Lower leg skin (tissue), 3 donors: Measurements from ENCODE around the gene ZFYVE28.

Experiments
- POLR2A ChIP-seq, 2 donors: fragments of 450-650 bp; IDR thresholded peaks; one replicate each; pipeline ENCODE4 v1.6.1; 2016 to 2017; ENCODE audit warnings: antibody characterized with exemption in 2 of 2, mild to moderate bottlenecking in 1 of 2, moderate library complexity in 1 of 2
- TF ChIP-seq, protein P1 (sequence below), 3 donors: fragments of 450-650 bp; IDR thresholded peaks; one replicate each; pipeline ENCODE4 v1.5.1; 2016; ENCODE audit warnings: antibody characterized with exemption in 3 of 3, mild to moderate bottlenecking in 3 of 3, moderate library complexity in 2 of 3

DNA sequence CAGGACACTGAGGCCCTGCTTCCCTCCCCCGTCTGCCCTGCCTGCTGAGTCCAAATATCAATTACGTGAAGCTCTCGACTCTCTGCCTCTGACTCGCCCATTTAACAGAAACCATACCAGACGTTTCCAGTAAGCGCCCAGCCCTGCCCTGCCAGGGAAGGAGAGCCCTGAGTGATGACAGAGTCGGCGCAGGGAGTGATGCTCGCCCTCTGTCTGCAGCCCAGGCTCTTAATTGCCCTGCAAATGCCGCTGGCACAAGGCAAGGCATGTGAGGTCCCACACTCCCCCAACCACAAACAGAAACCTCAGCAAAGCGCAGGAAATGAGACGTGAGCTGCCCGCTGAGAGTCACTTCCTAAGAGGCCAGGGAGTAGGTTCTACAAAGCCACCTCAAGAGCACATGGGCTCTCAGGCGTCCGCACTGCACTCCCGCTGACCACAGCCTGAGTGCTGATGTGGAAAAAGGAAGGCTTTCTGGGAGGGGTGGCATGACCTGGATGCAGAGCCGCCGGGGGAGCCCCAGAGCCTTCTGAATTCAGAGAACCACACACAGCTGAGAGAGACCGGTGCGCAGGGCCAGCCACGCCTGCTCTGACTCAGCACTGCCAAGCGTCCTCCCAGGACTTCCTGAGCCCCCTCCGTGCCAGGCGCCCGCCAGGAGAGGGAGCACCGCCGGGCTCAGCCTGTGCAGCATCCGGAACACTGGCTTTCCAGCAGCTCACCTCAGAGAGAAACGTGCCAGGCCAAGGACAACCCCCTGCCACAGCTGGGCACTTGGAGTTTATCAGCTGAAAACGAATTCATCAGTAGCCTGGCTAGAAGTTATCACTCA lies 5.3 kb downstream of the ZFYVE28 start:
- TF ChIP-seq, protein P1, sequence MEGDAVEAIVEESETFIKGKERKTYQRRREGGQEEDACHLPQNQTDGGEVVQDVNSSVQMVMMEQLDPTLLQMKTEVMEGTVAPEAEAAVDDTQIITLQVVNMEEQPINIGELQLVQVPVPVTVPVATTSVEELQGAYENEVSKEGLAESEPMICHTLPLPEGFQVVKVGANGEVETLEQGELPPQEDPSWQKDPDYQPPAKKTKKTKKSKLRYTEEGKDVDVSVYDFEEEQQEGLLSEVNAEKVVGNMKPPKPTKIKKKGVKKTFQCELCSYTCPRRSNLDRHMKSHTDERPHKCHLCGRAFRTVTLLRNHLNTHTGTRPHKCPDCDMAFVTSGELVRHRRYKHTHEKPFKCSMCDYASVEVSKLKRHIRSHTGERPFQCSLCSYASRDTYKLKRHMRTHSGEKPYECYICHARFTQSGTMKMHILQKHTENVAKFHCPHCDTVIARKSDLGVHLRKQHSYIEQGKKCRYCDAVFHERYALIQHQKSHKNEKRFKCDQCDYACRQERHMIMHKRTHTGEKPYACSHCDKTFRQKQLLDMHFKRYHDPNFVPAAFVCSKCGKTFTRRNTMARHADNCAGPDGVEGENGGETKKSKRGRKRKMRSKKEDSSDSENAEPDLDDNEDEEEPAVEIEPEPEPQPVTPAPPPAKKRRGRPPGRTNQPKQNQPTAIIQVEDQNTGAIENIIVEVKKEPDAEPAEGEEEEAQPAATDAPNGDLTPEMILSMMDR (IDR thresholded peaks at IDR 0.05): no peak
- TF ChIP-seq POLR2A (IDR thresholded peaks at IDR 0.05): no peak
